Lower lobe of right lung (tissue), 2 donors: ENCODE results near the gene DTD1. TPM values are rescaled to one million over a fixed set of nuclear protein-coding genes. Genes with fewer than 3 reads are reported as not detected.

Source experiments
- ATAC-seq, 2 donors: fragments of 200-7000 bp; cut with Tn5 transposase; one replicate each; pipeline ENCODE4 v1.9.1; 2020 to 2022; ENCODE audit warnings: mild to moderate bottlenecking in 2 of 2, moderate library complexity in 2 of 2
- DNase-seq: peaks from one replicate; pipeline ENCODE4 v3.0.0-alpha.2; 2020
- H3K27ac ChIP-seq: fragments of 200-600 bp; one replicate; pipeline ENCODE4 v1.8.0; 2022
- H3K27me3 ChIP-seq: fragments of 200-600 bp; one replicate; pipeline ENCODE4 v1.8.0; 2022; ENCODE audit warnings: low read depth
- H3K36me3 ChIP-seq: fragments of 200-600 bp; one replicate; pipeline ENCODE4 v1.8.0; 2022; ENCODE audit warnings: mild to moderate bottlenecking
- H3K4me1 ChIP-seq: fragments of 200-600 bp; one replicate; pipeline ENCODE4 v1.8.0; 2022
- H3K4me3 ChIP-seq: fragments of 200-600 bp; one replicate; pipeline ENCODE4 v1.8.0; 2022; ENCODE audit warnings: mild to moderate bottlenecking
- H3K9me3 ChIP-seq: fragments of 200-600 bp; one replicate; pipeline ENCODE4 v1.8.0; 2022
- intact Hi-C: fragments of 100-400 bp; cut with DNase I; formaldehyde crosslinking; loops from one replicate; pipeline ENCODE4 v1.11.0; 2022
- total RNA-seq: library from RNA; stranded (reverse); fragmentation: NEBNext Ultra II Directional; extraction: Animal tissue kit (Norgen Biotek cat#: 25700); gene quantifications from one replicate; pipeline ENCODE4 v1.2.1, GENCODE V29; 2021
- TF ChIP-seq, protein P1 (sequence below): fragments of 200-600 bp; IDR thresholded peaks from one replicate; pipeline ENCODE4 v1.8.0; 2022; ENCODE audit warnings: antibody characterized with exemption, mild to moderate bottlenecking
- donor health status: DM: no; HTN: yes; CAD: no; lungs with severe emphysema.

Gene DTD1
- total RNA-seq, 1 donor from 2014 or later, result 15.7 TPM

DNA sequence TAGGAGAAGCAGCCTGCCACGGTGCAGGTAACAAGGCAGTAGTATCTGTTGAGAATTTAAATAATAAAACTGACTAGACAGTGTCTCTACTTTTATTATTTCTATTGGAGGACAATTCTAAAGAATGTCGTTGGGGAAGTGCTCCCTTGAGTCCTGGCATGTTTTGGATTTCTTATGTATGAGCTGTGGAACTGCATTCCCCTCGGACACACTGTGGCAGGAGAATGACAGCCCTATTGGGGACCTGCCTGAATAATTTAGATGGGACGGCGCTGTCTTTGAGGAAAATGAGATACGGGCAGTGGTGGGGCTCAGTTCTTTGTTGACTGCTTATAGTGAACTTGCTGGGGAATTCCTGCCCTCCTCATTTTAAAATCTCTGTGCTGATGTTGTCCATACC is 223.3 kb downstream of the DTD1 start:
- H3K36me3 ChIP-seq, result no peaks in the 10 kb centered on the region
- DNase-seq (no peak), ATAC-seq (no peak)
- H3K27me3 ChIP-seq, result no peaks in the 10 kb centered on the region
- TF ChIP-seq, protein P1, sequence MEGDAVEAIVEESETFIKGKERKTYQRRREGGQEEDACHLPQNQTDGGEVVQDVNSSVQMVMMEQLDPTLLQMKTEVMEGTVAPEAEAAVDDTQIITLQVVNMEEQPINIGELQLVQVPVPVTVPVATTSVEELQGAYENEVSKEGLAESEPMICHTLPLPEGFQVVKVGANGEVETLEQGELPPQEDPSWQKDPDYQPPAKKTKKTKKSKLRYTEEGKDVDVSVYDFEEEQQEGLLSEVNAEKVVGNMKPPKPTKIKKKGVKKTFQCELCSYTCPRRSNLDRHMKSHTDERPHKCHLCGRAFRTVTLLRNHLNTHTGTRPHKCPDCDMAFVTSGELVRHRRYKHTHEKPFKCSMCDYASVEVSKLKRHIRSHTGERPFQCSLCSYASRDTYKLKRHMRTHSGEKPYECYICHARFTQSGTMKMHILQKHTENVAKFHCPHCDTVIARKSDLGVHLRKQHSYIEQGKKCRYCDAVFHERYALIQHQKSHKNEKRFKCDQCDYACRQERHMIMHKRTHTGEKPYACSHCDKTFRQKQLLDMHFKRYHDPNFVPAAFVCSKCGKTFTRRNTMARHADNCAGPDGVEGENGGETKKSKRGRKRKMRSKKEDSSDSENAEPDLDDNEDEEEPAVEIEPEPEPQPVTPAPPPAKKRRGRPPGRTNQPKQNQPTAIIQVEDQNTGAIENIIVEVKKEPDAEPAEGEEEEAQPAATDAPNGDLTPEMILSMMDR, result no peak
- H3K9me3 ChIP-seq, result no peaks in the 10 kb centered on the region
- intact Hi-C loops, result no loop called here
- H3K4me1 ChIP-seq, result no peaks in the 10 kb centered on the region
- no peak overlapping the region for H3K4me3 ChIP-seq
- no peak overlapping the region for H3K27ac ChIP-seq

DNA sequence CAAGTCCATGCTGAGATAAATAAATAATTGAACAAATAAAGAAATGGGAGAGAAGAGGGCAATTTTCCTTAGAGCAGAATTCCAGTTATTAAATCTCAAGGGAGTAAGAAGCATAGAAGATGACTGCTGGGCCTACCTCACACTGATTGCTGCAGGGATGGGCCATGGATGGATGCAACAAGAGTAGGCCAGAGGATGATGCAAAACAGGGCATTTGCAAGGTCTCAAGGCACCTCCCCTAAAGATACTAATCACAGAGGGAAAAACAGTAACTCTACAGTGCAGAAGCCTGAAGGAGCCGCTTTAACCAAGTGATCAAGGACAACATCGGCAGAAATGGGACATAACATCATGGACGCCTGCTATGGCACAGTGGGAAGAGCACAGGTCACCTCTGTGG is 224.1 kb downstream of the DTD1 start:
- Histone ChIP-seq H3K4me3 (no peak overlapping the region), H3K4me1 (no peaks in the 10 kb centered on the region), H3K27me3 (no peaks in the 10 kb centered on the region), H3K36me3 (no peaks in the 10 kb centered on the region), H3K27ac (no peak overlapping the region), H3K9me3 (no peaks in the 10 kb centered on the region)
- intact Hi-C loops, result no loop called here
- DNase-seq (no peak), ATAC-seq (no peak)
- TF ChIP-seq, protein P1, result no peak

DNA sequence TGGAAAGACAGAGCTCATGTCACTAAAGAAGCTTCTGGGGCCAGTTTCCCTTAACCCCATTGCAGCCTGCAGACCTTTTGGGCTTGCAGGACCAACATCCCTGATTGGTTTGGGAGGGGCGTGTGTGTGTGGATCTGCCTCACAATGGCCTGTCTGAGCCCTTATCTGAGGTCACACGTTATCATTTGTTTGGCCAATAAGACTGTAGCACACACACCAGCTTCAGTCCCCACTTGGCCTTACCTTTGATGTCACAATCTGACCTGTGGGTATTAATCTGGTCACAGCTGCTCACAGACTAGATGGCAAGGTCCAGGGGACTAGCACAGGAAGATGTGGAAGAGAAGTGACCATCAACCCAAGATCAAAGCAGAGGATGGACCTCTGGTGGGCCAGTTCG is 225.6 kb downstream of the DTD1 start, which contains the start of gene SCP2D1:
Gene SCP2D1, plus strand, starts transcription at position 301 of the 400 bp plus-strand sequence. Its CDS starts 33 bp downstream, at position 334.
- Histone ChIP-seq H3K27ac (no peak within 1 kb of the TSS), H3K36me3 (no peaks in the 10 kb centered on the region), H3K4me3 (no peak within 1 kb of the TSS), H3K4me1 (no peaks in the 10 kb centered on the region), H3K27me3 (no peaks in the 10 kb centered on the region), H3K9me3 (no peaks in the 10 kb centered on the region)
- DNase-seq, result no peak
- ATAC-seq, result no peak
- intact Hi-C loops, result no loop called here
- TF ChIP-seq, protein P1, result no peak

DNA sequence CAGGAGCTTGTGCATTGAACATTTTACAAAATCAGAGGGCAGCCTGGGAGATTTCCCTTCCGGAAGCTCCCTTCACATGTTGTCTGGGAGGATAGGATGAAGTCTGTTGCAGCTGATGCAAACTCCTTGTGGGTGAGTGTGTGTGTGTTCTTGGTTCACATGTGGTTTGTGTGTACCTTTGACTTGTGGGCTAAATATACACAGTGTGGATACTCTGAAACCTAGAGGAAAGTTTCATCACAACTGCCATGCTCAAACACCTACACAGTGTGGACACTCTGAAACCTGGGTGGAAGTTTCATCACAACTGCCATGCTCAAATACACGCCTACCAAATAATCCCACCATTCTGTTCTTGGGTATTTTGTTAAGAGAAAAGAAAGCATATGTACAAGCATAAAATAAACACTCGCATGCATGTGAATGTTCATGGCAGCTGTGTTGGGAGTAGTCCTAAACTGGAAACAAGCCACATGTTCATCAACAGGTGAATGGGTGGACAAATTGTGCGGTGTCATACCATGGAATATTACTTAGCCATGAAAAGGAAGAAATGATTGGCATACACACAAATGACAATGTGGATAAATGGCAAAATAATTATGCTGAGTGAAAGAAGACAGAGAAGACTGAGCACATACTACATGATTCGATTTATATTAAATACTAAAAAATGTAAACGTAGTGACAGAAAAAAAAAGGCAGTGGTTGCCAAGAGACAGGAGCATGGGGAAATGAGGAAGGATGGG is 227.5 kb downstream of the DTD1 start:
- H3K4me1 ChIP-seq, result no peaks in the 10 kb centered on the region
- intact Hi-C loops, result no loop called here
- no peaks in the 10 kb centered on the region for H3K27me3 ChIP-seq
- DNase-seq, result no peak
- ATAC-seq, result no peak
- TF ChIP-seq, protein P1, result no peak
- no peaks in the 10 kb centered on the region for H3K36me3 ChIP-seq
- H3K9me3 ChIP-seq, result no peaks in the 10 kb centered on the region
- H3K27ac ChIP-seq, result no peak overlapping the region
- H3K4me3 ChIP-seq, result no peak overlapping the region

Other genes starting within 250 kb of the DTD1 start
- gene DZANK1, start 121.0 kb upstream of the DTD1 start, total RNA-seq, result 3.4 TPM
- 6.6 TPM for gene POLR3F, start 120.7 kb upstream of the DTD1 start, total RNA-seq
- 15.3 TPM for gene RBBP9, start 90.8 kb upstream of the DTD1 start, total RNA-seq
- gene SEC23B, start 80.1 kb upstream of the DTD1 start, total RNA-seq, result 51.2 TPM
- 56.4 TPM for gene SMIM26, start 20.6 kb upstream of the DTD1 start, total RNA-seq
- gene SCP2D1, start 225.7 kb downstream of the DTD1 start, total RNA-seq, result not detected